PC-3 (cell line): ENCODE measurements around the gene UBE4B.

Experiments
- EZH2 ChIP-seq: fragments of 300-600 bp; sonication (generic); IDR thresholded peaks from one replicate; pipeline ENCODE4 v1.6.1; 2017; ENCODE audit warnings: antibody characterized with exemption, mild to moderate bottlenecking, low read length; ENCODE audit not compliant: unreplicated experiment
- TF ChIP-seq, protein P1 (sequence below): fragments of 300-600 bp; sonication (generic); conservative IDR thresholded peaks from 2 replicates; pipeline ENCODE4 v1.5.1; 2017; ENCODE audit warnings: antibody characterized with exemption, low read depth, mild to moderate bottlenecking, low read length

DNA sequence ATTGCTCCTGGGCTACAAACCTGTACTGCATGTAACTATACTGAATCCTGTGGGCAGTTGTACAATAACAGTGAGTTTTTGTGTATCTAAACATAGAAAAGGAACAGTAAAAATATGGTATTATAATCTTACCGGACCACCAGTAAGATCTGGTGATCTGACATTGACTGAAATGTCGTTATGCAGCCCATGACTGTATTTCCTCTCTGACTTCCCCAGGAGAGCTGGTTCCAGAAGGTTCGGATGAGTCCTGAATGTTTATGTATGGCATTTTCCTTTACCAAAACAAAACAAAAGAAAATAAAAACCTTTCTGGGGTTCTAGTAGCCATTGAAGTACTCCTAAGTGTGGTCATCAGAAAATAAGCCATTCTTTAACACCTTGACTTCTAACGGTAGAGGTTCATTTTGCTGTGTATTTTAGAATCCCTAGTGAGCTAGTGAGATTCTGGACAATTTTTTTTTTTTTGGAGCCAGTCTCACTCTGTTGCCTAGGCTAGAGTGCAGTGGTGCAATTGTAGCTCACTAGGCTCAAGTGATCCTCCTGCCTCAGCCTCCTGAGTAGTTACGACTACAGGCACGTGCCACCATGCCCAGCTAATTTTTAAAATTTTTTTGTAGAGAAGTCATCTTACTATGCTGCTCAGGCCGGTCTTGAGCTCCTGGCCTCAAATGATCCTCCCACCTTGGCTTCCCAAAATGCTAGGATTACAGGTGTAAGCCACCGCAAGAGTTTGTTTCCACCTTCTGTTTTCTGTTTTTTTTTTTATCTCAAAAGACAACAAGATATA is 27.7 kb downstream of the UBE4B start:
- no peak for TF ChIP-seq EZH2
- TF ChIP-seq, protein P1, sequence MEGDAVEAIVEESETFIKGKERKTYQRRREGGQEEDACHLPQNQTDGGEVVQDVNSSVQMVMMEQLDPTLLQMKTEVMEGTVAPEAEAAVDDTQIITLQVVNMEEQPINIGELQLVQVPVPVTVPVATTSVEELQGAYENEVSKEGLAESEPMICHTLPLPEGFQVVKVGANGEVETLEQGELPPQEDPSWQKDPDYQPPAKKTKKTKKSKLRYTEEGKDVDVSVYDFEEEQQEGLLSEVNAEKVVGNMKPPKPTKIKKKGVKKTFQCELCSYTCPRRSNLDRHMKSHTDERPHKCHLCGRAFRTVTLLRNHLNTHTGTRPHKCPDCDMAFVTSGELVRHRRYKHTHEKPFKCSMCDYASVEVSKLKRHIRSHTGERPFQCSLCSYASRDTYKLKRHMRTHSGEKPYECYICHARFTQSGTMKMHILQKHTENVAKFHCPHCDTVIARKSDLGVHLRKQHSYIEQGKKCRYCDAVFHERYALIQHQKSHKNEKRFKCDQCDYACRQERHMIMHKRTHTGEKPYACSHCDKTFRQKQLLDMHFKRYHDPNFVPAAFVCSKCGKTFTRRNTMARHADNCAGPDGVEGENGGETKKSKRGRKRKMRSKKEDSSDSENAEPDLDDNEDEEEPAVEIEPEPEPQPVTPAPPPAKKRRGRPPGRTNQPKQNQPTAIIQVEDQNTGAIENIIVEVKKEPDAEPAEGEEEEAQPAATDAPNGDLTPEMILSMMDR: no peak
